A172 (cell line): Measurements from ENCODE around the gene TIPRL. TPM values are rescaled to one million over a fixed set of nuclear protein-coding genes. Genes with fewer than 3 reads are reported as not detected.
A peak's percentile ranks its signal among the peaks of the same experiment; 100 is the strongest.
"Not testable (repeated sequence)": the region's sequence is repeated elsewhere in the genome, so short reads cannot be mapped to it uniquely, and the experiment has no call there.

ENCODE experiments used
- DNase-seq: peaks from one replicate; pipeline ENCODE4 v3.0.0-alpha.2; 2015; ENCODE audit warnings: low spot score
- total RNA-seq: library from RNA; depleted of rRNA; stranded (reverse); fragments of >200 nt; shearing (Covaris generic); gene quantifications from 2 replicates; pipeline ENCODE4 v1.2.3, GENCODE V29; 2014

TIPRL gene
- total RNA-seq, 1 experiment from 2014 or later = 83.0 TPM

DNA sequence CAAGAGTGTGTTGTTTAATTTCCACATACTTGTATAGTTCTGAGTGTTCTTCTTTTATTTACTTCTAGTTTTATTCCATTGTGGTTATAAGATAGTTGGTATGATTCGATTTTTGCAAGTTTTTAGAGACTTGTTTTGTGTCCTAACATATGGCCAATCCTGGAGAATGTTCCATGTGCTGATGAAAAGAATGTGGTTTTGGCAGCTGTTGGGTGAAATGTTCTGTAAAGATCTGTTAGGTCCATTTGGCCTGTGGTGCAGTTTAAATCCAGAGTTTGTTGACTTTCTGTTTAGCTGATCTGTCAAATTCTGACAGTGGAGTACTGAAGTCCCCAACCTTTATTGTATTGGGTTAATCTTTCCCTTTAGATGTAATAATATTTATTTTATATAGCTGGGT lies 19.5 kb upstream of the TIPRL start:
- DNase-seq = no peak

DNA sequence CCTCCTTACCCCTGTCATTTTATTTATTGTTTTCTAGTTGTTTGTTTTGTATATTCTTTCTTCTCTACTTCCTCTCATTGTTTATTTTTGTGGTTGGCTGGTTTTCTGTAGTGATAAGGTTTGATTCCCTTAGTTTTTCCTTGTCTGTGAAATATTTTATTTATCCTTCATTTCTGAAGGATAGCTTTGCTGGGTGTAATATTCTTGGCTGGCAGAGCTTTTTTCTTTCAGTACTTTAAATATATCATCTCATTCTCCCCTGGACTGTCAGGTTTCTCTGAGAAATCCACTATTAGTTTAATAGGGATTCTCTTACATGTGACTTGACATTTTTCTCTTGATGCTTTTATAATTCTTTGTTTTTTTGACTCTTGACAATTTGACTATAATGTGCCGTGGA lies 18.8 kb upstream of the TIPRL start:
- no peak for DNase-seq

DNA sequence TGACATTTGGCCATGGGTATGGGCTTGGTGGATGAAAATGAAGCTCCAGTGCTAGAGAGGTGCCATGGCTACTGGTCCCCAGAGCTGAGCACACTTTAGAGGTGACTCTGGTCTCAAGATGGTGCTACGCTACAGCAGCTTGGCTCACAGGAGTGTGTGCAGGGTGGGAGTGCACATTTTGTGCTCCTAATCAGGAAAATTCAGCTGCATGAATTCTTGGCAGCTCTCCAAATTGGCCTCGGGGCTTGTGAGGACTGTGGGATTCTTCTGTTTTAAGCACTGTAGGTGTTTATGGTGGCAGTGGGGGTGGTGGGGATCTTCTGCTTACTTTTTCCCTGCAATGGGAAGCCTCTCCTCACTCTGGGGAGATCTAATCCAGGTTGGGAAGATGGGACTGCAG lies 17.3 kb upstream of the TIPRL start:
- DNase-seq = no peak

DNA sequence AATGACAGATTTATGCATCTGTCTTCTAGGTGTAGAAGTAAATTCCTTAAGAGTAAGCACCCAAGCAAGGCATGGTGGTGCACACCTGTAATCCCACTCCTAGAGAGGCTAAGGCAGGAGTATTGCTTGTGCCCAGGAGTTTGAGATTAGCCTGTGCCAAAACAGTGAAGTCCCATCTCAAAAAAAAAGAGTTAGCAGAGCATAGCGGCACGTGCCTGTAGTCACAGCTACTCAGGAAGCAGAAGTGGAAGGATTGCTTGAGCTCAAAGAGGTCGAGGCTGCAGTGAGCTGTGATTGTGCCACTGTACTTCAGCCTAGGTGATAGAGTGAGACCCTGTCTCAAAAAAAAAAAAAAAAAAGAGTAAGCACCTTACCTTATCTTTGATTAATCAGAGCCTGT lies 15.1 kb upstream of the TIPRL start:
- DNase-seq = no peak

DNA sequence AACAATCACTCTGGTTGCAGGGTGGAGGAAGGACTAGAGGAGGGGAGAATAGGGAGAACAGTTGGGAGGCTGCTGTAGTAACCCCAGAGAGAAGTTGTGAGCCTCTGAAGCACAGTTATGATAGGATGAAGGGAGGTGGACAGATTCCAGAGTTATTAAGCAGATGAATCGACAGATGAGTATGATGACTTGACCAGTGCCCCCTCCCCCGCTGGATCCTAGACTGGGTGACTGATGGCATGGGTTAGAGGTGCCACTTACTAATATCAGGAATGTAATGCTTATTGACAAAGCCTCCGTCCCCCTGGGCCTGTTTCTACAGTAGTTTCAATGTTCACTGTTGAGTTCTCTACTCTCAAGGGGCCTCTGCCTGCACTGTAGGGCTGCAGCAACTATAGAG lies 14.0 kb upstream of the TIPRL start:
- no peak for DNase-seq

DNA sequence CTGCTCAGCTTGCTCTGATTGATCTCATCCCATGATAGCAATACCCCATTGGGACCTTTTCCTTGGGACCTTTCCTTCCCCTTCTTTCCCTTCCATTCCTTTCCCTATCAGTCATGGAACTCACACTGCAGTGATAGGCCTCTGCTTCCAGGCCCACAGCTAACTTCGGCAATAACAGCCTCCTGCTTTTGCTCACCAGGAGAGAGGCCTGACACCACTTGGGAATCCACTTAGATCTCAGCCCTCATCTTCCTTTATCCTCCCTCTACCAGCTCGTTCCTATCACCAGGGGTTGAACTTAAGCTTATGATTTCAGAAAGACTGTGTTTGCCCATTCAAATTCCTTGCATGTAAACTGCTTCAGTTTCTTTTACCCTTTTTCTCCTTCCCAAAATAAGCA lies 11.0 kb upstream of the TIPRL start:
- no peak for DNase-seq

DNA sequence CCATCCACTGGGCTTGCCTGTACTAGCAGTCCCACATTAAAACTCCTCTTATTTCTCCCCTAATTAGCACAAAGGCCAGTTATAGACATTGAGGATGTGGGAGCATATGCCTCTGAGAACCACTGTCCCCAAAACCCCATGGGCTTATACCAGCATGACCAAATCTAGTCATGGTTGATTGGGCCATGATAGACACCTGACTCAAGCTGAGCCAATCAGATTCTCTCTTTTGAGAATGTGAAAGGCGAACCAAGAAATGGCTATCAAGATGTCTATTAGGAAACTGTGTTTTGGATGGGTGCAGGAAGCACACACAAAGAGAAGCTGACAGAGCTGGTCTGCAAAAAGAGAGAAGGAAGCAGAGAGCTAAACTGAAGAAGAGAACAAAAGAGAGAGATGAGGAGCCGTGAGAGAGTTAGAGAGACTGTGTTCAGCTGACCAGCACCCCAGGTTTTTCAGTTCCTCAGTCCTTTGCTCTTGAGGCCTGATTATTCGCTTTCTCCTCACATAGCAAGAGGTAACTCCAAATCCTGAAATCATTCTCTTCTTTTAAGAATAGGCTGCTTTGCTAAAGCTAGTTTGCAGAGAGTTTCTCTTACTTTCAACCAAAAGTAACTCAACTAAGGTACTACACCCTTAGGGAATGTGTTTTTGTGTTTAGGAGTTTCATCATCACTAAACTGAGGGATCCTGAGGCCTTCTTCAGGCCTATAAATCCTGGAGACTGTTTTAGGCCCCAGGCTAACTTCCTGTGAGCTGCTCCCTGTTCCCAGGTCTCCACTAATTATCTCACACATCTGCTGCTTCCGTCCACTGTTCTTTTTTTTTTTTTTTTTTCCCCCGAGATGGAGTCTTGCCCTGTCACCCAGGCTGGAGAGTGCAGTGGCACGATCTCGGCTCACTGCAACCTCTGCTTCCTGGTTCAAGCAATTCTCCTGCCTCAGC lies 7.9 kb upstream of the TIPRL start:
- no peak for DNase-seq

DNA sequence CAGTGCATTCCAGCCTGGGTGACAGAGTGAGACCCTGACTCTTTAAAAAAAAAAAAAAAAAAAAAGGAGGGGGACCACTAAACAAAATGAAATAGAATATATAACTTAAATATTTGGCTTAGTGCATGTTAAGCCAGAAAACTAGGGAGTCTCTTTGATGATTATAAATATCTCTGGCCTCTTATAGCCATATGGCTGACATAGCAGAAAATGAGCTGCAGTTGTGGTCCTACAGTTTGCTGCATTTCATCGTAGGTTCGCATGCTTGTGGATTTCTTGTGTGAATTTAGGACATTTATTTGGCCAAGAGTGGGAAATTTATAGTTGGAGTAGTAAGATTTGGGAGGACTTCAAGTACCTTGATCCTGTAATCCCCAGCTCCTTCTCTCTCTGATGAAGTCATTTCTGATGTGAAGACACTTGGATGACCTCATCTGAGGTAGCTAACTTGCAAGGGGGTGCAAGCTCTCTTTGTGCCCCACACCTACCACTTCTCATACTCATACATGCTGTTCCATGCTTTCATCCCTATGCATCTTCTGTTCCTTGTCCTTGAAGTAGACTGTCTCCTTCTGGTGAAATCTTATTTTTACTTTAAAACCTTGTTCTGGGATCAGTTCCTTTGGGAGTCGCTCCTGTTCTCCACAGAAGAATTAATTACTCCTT lies 6.4 kb upstream of the TIPRL start:
- no peak for DNase-seq

DNA sequence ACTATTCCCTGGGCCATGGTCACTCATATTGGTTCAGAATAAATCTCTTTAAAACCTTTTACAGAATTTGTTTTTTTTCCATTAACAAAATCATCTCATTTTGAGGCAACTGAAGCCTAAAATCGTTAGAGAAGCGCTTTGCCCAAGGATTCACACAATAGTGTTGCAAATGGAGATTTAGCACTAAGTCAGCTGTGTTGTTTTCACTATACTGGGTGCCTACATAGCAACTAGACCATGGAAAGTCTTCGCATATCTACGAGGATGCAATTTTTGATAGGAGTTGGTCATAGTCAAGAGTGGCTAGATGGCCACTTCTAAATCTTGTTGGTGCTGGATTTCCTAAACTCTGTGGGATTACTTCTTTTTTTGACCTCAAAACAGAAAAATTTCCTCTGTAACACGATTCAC lies 530 bp upstream of the TIPRL start:
- DNase-seq = no peak

DNA sequence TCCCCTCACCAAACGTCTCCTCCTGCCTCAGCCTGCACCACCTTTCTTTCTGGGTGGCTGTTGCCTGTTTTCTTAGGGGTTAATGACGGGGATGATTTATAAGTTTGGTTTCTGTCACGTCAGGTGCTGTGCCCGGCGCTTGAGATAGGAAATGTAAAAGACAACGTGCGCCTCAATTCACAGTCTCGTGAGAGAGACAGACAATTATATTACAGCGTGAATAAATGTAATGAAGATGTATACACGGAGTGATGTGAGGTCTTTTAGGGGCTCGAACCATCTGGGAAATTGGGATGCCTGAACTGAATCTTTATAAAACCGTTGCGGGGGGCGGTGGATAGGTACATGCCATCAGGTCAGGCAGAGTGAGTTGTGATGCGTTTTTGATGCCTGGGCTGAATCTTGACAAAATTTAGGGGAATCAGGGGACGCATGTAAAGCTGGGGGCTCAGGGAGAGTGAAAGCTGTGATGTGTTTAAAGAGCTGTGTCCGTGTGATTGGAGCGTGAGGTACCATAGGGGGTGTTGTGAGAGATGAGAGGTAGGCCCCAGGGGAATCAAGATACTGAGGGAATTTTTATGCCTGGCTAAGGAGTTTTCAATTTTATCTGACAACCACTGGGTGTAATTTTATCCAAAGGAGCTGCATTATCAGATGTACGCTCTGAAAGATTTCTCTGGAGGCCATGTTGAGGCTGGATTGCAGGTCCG lies 831 bp downstream of the TIPRL start:
- DNase-seq = peak; percentile 32

DNA sequence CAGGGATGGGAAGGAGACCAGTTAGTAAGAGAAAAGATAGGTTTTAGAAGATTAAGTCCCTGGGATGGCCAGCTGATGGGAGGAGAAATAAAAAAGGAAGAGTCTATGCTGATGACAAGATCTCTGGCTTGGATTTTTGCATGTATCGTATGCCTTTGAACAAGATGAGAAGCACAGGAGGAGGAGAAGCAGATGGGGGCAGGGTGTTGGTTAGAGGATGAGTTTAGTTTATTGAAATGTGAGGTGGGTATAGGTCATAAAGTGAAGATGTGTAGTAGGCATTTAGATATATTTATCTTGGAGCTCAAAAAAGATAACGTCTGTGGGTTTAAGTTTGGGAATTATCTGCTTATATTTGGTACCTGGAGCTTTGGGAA lies 1.4 kb downstream of the TIPRL start:
- no peak for DNase-seq

DNA sequence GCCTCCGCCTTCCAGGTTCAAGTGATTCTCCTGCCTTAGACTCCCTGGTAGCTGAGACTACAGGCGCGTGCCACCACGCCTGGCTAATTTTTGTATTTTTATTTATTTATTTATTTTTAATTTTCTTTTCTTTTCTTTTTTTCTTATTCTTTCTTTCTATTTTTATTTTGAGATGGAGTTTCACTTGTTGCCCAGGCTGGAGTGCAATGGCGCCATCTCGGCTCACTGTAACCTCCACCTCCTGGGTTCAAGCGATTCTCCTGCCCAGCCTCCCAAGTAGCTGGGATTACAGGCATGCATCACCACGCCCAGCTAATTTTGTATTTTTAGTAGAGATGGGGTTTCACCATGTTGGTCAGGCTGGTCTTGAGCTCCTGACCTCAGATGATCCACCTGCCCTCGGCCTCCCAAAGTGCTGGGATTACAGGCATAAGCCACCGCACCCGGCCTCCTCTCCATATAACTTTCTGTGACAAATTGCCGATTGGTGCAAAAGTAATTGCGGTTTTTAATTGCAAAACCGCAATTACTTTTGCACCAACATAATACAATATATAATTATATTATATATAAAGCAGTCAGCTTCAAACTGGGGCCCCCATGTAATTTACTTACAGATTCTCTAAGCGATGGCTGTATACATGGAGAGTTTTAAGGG lies 2.4 kb downstream of the TIPRL start:
- not testable (repeated sequence) for DNase-seq

DNA sequence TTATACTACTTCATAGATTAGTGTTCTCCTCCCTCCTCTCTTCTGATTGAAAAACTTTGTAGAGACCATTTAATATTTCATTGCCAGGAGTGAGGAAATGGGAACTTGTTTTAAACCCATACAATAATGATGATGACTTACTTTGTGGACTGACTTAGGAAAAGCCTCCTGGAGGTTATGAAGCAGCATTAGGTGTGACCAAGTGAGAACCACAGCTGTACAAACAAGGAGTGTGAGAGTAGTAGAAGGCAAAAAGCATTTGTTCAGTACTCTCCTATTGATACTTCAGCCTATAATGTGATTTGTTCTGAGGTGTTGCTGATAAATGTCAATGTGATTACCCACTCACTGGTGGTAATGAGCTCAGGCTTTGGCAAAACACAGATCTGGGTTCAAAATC lies 8.4 kb downstream of the TIPRL start:
- DNase-seq = no peak

DNA sequence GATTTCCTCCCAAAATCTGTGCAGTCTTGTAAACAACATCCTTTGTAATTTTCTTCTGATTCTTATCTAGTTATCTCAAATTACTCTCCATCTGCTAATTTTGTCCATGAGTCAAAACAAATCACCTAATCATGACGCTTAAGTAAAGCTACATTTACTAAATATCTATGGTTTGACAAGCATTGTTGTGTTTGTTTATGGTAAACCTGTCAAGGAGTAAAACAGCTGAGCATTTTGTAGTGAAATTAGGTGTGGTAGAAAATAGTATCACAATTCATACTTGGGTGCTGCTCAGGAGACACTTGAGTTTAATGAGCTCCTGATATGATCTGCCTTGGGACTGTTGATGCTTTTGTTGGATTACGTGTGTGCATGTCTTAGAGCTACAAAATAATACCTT lies 11.6 kb downstream of the TIPRL start:
- DNase-seq = no peak

DNA sequence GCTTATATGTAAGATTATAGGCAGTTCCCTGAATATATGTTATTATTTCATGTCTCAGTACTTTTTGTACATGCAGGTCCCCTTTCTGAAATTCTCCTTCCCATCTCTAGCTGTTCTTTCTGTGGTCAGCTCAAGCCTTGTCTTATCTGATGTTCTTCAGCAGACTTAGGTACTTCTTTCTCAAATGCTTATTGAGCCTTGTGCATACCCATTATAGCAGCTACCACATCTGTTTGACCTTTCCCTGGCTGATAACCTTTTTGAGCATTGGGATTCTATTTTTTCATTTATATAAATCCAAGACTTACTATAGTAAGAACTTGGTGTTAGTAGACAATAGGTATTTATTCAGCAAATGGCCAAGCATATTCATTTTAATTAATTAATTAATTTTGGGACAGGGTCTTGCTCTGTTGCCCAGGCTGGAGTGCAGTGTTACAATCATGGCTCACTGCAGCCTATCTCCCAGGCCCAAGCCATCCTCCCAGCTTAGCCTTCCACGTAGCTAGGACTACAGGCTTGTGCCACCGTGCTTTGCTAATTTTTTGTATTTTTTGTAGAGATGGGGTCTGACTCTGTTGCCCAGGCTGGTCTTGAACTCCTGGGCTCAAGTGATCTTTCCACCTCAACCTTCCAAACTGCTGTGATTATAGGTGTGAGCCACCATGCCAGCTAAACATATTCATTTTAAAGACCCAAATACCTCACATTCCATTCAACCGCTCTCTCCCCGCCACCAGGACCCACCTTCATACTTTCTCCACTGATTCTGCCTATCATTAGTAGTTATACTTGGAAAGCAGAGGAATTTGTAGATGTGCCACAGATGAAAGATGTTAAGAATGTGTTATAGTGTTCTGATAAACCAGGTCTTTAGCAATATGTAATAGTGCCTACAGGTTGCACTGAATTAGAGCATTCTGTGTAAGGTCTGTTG lies 16.7 kb downstream of the TIPRL start:
- peak; percentile 24 for DNase-seq

DNA sequence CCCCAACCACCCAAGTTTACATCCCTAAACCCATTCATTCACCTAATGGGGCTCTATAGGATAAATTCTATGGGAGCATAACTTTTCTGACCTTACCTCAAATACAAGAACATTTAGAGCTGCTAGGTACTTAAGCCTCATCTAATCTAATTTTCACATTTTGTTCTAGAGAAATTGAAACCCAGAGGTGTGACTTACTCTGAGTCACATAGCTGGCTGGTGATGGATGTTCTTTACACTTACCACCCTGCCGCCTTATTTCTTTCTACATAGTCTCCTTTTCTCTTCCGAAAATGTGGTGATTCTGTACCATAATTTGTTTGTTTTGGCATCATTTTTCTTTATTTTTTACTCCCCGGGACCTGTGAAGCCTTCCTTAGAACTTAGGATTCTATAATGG lies 20.3 kb downstream of the TIPRL start:
- no peak for DNase-seq

DNA sequence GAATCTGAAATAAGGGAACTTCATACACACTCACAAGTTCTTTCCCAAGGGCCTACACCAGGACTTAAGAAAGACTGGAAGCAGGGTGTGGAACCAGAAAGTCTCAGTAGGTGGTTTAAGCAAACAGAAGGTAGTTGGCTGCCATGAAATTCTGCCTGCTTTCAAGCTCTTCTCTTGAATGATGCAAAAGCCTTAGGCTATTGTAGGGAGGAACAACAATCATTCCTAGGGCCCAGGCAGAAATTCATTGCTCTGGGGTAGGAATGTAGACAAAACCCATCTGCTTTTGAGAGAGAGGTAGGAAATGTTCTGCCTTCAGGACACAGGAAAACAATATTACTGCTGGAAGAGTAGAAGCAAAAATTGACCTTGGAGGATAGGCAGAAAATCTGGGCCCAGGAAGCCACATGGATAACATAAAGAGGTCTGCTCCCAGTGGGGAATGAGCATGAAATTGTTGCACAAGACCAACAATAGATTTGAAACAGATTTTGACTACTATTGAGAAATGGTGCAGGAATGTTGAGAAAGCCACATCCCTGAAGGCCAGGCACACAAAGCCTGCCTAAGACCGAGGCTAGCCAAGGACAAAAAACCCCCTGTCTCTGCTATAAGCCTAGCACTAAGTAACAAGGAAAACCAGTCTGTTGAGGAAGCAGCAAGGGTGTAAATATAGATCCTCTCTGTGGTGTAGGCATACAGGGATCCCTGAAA lies 24.3 kb downstream of the TIPRL start:
- no peak for DNase-seq

DNA sequence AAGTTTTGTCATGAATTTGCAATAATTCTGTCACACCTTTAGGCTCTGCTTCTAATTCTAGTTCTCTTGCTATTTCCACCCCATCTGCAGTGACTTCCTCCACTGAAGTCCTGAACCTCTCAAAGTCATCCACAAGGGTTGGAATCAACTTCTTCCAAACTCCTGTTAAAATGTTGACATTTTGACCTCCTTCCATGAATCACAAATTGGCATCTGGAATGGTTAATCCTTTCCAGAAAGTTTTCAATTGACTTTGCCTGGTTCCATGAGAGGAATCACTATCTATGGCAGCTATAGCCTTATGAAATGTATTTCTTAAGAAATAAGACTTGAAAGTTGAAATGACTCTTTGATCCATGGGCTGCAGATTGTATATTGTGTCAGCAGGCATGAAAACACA lies 27.3 kb downstream of the TIPRL start:
- no peak for DNase-seq

DNA sequence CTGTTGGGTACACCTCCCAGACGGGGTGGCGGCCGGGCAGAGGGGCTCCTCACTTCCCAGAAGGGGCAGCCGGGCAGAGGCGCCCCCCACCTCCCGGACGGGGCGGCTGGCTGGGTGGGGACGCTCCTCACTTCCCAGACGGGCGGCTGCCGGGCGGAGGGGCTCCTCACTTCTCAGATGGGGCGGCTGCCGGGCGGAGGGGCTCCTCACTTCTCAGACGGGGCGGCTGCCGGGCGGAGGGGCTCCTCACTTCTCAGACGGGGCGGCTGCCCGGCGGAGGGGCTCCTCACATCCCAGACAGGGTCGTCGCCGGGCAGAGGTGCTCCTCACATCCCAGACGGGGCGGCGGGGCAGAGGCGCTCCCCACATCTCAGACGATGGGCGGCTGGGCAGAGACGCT lies 28.9 kb downstream of the TIPRL start:
- DNase-seq = not testable (repeated sequence)

DNA sequence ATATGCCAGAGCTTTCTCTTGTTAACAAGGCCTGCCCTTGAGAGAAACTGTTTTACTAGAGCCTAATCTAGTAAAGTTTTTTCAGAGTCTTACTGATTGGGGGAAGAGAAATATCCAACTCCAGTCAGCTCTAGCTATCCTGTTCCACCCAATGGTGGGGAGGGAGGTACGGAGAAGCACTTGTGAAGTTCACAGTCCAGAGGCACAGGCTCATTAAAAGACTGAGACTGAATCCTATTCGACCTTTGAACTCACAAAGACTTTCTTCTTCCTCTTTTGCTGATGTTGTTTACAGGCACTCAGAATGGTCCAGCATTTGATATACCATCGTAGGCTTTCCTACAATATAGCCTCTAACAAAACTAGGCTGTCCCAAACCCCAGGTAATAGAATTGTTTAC lies 31.6 kb downstream of the TIPRL start:
- no peak for DNase-seq
